ENCODE results near the gene HNRNPD. TPM values are rescaled to one million over a fixed set of nuclear protein-coding genes. Genes with fewer than 3 reads are reported as not detected.
A peak's percentile ranks its signal among the peaks of the same experiment; 100 is the strongest.

Gene HNRNPD
- total RNA-seq, 1 experiment from 2014 or later = 580 TPM

GRCh38 chr4:82373816-82374625 is at the start of gene HNRNPD (continued):
- TF ChIP-seq ZBTB43 (CRISPR knock-in tag; IDR thresholded peaks at IDR 0.05) = peak; percentile 68; the same call in 1 of the 2 replicates
- no peak for TF ChIP-seq GTF2I (CRISPR knock-in tag; conservative IDR thresholded peaks at IDR 0.05)
- peak; percentile 76 for TF ChIP-seq GABPB1 (CRISPR knock-in tag; IDR thresholded peaks at IDR 0.05)
- TF ChIP-seq ZSCAN18 (CRISPR knock-in tag; IDR thresholded peaks at IDR 0.05) = no peak
- no peak for TF ChIP-seq NR3C1 (CRISPR knock-in tag; conservative IDR thresholded peaks at IDR 0.05; ENCODE audit: low read depth)
- no peak for TF ChIP-seq IRF2 (CRISPR knock-in tag; IDR thresholded peaks at IDR 0.05; ENCODE audit: borderline replicate concordance, low read depth)
- peak; percentile 93 for TF ChIP-seq TEAD1 (CRISPR knock-in tag; IDR thresholded peaks at IDR 0.05)
- no peak for TF ChIP-seq ZNF532 (CRISPR knock-in tag; IDR thresholded peaks at IDR 0.05; ENCODE audit: borderline replicate concordance)
- TF ChIP-seq E2F1 (CRISPR knock-in tag; IDR thresholded peaks at IDR 0.05) = peak; percentile 68; the same call in 1 of the 2 replicates
- no peak for TF ChIP-seq STAT6 (CRISPR knock-in tag; conservative IDR thresholded peaks at IDR 0.05; ENCODE audit: low read depth)
- TF ChIP-seq NFYB (CRISPR knock-in tag; conservative IDR thresholded peaks at IDR 0.05; ENCODE audit: low read depth) = no peak
- TF ChIP-seq CREB1 (CRISPR knock-in tag; IDR thresholded peaks at IDR 0.05) = peak; percentile 55; the same call in 1 of the 2 replicates
- TF ChIP-seq JAZF1 (CRISPR knock-in tag; IDR thresholded peaks at IDR 0.05) = no peak
- no peak for TF ChIP-seq SOX15 (CRISPR knock-in tag; IDR thresholded peaks at IDR 0.05)
- peak; percentile 95 for TF ChIP-seq KAT7 (CRISPR knock-in tag; IDR thresholded peaks at IDR 0.05; ENCODE audit: borderline replicate concordance)
- TF ChIP-seq ARID4B (CRISPR knock-in tag; IDR thresholded peaks at IDR 0.05; ENCODE audit: borderline replicate concordance) = peak; percentile 68; the same call in 1 of the 2 replicates
- TF ChIP-seq MLX (CRISPR knock-in tag; IDR thresholded peaks at IDR 0.05) = 0 out of 2 replicates have a peak, but pooled peaks have one; percentile 61
- no peak for TF ChIP-seq NFATC4 (CRISPR knock-in tag; IDR thresholded peaks at IDR 0.05)
- no peak for TF ChIP-seq NR1H2 (CRISPR knock-in tag; IDR thresholded peaks at IDR 0.05)

Data from WTC11 (cell line).